Sigmoid colon (tissue), 7 donors: Measurements from ENCODE around the gene TMPRSS11A. TPM values are rescaled to one million over a fixed set of nuclear protein-coding genes. Genes with fewer than 3 reads are reported as not detected.

ENCODE experiments used
- DNase-seq: peaks from one replicate; pipeline ENCODE4 v3.0.0-alpha.2; 2019
- H3K27ac ChIP-seq, 4 donors: fragments of 200-600 bp; sonication (generic); one replicate each; pipeline ENCODE4 v1.5.1; 2016 to 2019; ENCODE audit warnings: mild to moderate bottlenecking in 1 of 4
- H3K27me3 ChIP-seq, 3 donors: fragments of 200-600 bp; sonication (generic); one replicate each; pipeline ENCODE4 v1.5.1; 2019; ENCODE audit warnings: mild to moderate bottlenecking in 1 of 3
- H3K36me3 ChIP-seq, 4 donors: fragments of 200-600 bp; sonication (generic); one replicate each; pipeline ENCODE4 v1.5.1; 2016 to 2019
- H3K4me1 ChIP-seq, 4 donors: fragments of 200-600 bp; sonication (generic); one replicate each; pipeline ENCODE4 v1.5.1; 2017 to 2019
- H3K4me3 ChIP-seq, 4 donors: fragments of 200-600 bp; sonication (generic); one replicate each; pipeline ENCODE4 v1.5.1; 2017 to 2019; ENCODE audit warnings: mild to moderate bottlenecking in 2 of 4, moderate library complexity in 1 of 4
- H3K9me3 ChIP-seq, 4 donors: fragments of 200-600 bp in 3 of 4; sonication (generic) in 3 of 4; one replicate each; pipeline versions ENCODE4 v1.5.1 to v1.6.1; 2013 to 2019
- EP300 ChIP-seq, 4 donors: sonication (generic); formaldehyde crosslinking; IDR thresholded peaks; one replicate each; pipeline ENCODE4 v1.6.1; 2017; ENCODE audit warnings: antibody characterized with exemption in 4 of 4
- POLR2A ChIP-seq, 2 donors: fragments of 450-650 bp; IDR thresholded peaks; one replicate each; pipeline ENCODE4 v1.6.1; 2016; ENCODE audit warnings: antibody characterized with exemption in 2 of 2, mild to moderate bottlenecking in 2 of 2, moderate library complexity in 2 of 2
- POLR2AphosphoS5 ChIP-seq, 4 donors: sonication (generic); formaldehyde crosslinking; IDR thresholded peaks; one replicate each; pipeline ENCODE4 v1.6.1; 2017; ENCODE audit warnings: antibody characterized with exemption in 4 of 4
- WGBS, 2 donors: extraction: QIAGEN DNeasy Blood & Tissue Kit; methylation state at CpG; one replicate each; pipeline ENCODE4 v1.1.7; 2013; 5-methylcytosine and 5-hydroxymethylcytosine counted together
- intact Hi-C: fragments of 100-400 bp; cut with DNase I; formaldehyde crosslinking; loops from one replicate; pipeline ENCODE4 v1.15.1; 2023
- polyA plus RNA-seq, 3 donors: library from polyadenylated mRNA; stranded (reverse); fragments of 200-250 nt; gene quantifications; one replicate each; pipeline ENCODE4 v1.2.3, GENCODE V29; 2013
- total RNA-seq, 4 donors: library from RNA; depleted of rRNA; stranded (reverse); fragments of >200 nt; gene quantifications; one replicate each; pipeline ENCODE4 v1.1.0, GENCODE V29; 2016
- TF ChIP-seq, protein P1 (sequence below), 4 experiments: fragments of 450-650 bp in 3 of 4; fragments of 200-600 bp in 1 of 4; IDR thresholded peaks; one replicate each; pipeline ENCODE4 v1.5.1; 2016 to 2019; ENCODE audit warnings: antibody characterized with exemption in 4 of 4, mild to moderate bottlenecking in 3 of 4, moderate library complexity in 2 of 4
- donor health status: healthy with polysubstance abuse.
- donor health status: Bipolar disorder and iron deficiency.
- donor health status: healthy.

TMPRSS11A gene
- total and polyA plus RNA-seq, 7 donors: not detected

GRCh38 chr4:67874986-67875385 is 88.3 kb downstream of the TMPRSS11A start:
- Histone ChIP-seq H3K27ac (no peak overlapping the region), H3K4me3 (no peak overlapping the region), H3K36me3 (no peaks in the 10 kb centered on the region), H3K4me1 (no peaks in the 10 kb centered on the region), H3K9me3 (no peaks in the 10 kb centered on the region), H3K27me3 (no peaks in the 10 kb centered on the region)
- DNase-seq: no peak
- intact Hi-C loops: no loop called here
- TF ChIP-seq EP300 (IDR thresholded peaks at IDR 0.05): no peak
- TF ChIP-seq, protein P1, sequence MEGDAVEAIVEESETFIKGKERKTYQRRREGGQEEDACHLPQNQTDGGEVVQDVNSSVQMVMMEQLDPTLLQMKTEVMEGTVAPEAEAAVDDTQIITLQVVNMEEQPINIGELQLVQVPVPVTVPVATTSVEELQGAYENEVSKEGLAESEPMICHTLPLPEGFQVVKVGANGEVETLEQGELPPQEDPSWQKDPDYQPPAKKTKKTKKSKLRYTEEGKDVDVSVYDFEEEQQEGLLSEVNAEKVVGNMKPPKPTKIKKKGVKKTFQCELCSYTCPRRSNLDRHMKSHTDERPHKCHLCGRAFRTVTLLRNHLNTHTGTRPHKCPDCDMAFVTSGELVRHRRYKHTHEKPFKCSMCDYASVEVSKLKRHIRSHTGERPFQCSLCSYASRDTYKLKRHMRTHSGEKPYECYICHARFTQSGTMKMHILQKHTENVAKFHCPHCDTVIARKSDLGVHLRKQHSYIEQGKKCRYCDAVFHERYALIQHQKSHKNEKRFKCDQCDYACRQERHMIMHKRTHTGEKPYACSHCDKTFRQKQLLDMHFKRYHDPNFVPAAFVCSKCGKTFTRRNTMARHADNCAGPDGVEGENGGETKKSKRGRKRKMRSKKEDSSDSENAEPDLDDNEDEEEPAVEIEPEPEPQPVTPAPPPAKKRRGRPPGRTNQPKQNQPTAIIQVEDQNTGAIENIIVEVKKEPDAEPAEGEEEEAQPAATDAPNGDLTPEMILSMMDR (IDR thresholded peaks at IDR 0.05): no peak
- TF ChIP-seq POLR2AphosphoS5 (IDR thresholded peaks at IDR 0.05): no peak
- TF ChIP-seq POLR2A (IDR thresholded peaks at IDR 0.05): no peak
- 68 to 84% methylated on average over 2 of the region's 2 CpGs for WGBS, 2 donors

DNA sequence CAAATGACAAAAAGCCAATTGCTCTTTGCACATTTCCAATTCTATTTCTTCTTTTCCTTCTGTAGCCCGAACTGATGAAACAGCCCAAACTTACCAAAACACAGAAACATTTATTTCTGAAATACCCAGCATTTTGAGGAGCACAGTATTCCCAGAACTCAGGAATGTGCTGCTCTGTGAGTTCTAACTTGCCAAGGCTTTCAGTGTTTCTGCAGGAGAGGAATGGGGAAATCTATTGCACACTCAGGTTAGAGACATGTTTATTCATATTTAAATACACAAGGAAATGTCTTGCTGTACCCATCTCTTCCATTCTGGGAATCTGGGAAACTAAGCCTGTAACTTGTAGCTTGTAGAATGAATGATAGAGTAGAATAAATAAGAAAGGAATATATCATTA is 90.2 kb downstream of the TMPRSS11A start:
- no peaks in the 10 kb centered on the region for H3K36me3 ChIP-seq
- H3K27me3 ChIP-seq: no peaks in the 10 kb centered on the region
- DNase-seq: no peak
- H3K4me3 ChIP-seq: no peak overlapping the region
- TF ChIP-seq POLR2AphosphoS5 (IDR thresholded peaks at IDR 0.05) (no peak), EP300 (IDR thresholded peaks at IDR 0.05) (no peak), POLR2A (IDR thresholded peaks at IDR 0.05) (no peak)
- TF ChIP-seq, protein P1 (IDR thresholded peaks at IDR 0.05): no peak
- H3K27ac ChIP-seq: no peak overlapping the region
- H3K9me3 ChIP-seq: no peaks in the 10 kb centered on the region
- intact Hi-C loops: no loop called here
- 73 to 86% methylated on average over 1 of the region's 1 CpG for WGBS, 2 donors
- no peaks in the 10 kb centered on the region for H3K4me1 ChIP-seq

- no peak overlapping the region for H3K27ac ChIP-seq
- intact Hi-C loops: no loop called here
- no peak for TF ChIP-seq EP300 (IDR thresholded peaks at IDR 0.05)
- TF ChIP-seq POLR2A (IDR thresholded peaks at IDR 0.05): no peak
- no peak for TF ChIP-seq POLR2AphosphoS5 (IDR thresholded peaks at IDR 0.05)
- TF ChIP-seq, protein P1 (IDR thresholded peaks at IDR 0.05): no peak
- H3K36me3 ChIP-seq: no peaks in the 10 kb centered on the region
- no peaks in the 10 kb centered on the region for H3K4me1 ChIP-seq
- no peak for DNase-seq
- H3K27me3 ChIP-seq: no peaks in the 10 kb centered on the region
- no peaks in the 10 kb centered on the region for H3K9me3 ChIP-seq
- H3K4me3 ChIP-seq: no peak overlapping the region
These were observed 91.4 kb downstream of the TMPRSS11A start for GRCh38 chr4:67871867-67872266.

- TF ChIP-seq POLR2AphosphoS5 (IDR thresholded peaks at IDR 0.05): no peak
- TF ChIP-seq, protein P1 (IDR thresholded peaks at IDR 0.05): no peak
- no peak for TF ChIP-seq POLR2A (IDR thresholded peaks at IDR 0.05)
- TF ChIP-seq EP300 (IDR thresholded peaks at IDR 0.05): no peak
- H3K9me3 ChIP-seq: no peaks in the 10 kb centered on the region
- no peaks in the 10 kb centered on the region for H3K27me3 ChIP-seq
- intact Hi-C loops: no loop called here
- H3K4me3 ChIP-seq: no peak overlapping the region
- H3K36me3 ChIP-seq: no peaks in the 10 kb centered on the region
- no peak overlapping the region for H3K27ac ChIP-seq
- WGBS, 2 donors: 65 to 82% methylated on average over 4 of the region's 4 CpGs
- DNase-seq: no peak
- H3K4me1 ChIP-seq: no peaks in the 10 kb centered on the region
These were observed 93.6 kb downstream of the TMPRSS11A start for GRCh38 chr4:67869580-67870190.

DNA sequence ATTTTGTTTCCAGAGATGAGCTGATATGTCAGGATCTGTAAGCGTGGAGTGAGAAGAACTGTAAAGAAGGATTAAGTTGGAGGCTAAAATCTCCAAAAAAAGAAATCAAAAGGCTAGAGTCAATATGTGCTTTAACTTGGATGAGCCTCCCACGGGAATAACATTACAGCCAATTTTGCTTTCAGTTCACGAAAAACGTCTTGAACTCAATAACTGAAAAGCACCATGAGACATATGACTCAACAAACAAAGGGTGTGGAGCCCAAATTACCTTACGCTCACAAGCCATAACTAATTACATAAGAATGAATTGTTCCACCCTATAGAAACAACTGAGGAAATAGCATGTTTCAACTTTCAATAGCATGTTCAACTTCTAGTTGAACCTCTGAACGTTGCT is 101.8 kb downstream of the TMPRSS11A start:
- no peak for DNase-seq
- Histone ChIP-seq H3K4me3 (no peak overlapping the region), H3K36me3 (no peaks in the 10 kb centered on the region), H3K27ac (no peak overlapping the region), H3K27me3 (no peaks in the 10 kb centered on the region), H3K4me1 (no peaks in the 10 kb centered on the region), H3K9me3 (no peaks in the 10 kb centered on the region)
- intact Hi-C loops: no loop called here
- WGBS, 2 donors: 28 to 64% methylated on average over 6 of the region's 6 CpGs
- TF ChIP-seq POLR2AphosphoS5 (IDR thresholded peaks at IDR 0.05) (no peak), EP300 (IDR thresholded peaks at IDR 0.05) (no peak), POLR2A (IDR thresholded peaks at IDR 0.05) (no peak)
- TF ChIP-seq, protein P1 (IDR thresholded peaks at IDR 0.05): no peak
